ENCODE results near the gene CTIF. TPM values are rescaled to one million over a fixed set of nuclear protein-coding genes. Genes with fewer than 3 reads are reported as not detected.

Gene CTIF
- total RNA-seq, 4 donors from 2014 or later, result 29.0 to 61.5 (median 37.7) TPM

DNA sequence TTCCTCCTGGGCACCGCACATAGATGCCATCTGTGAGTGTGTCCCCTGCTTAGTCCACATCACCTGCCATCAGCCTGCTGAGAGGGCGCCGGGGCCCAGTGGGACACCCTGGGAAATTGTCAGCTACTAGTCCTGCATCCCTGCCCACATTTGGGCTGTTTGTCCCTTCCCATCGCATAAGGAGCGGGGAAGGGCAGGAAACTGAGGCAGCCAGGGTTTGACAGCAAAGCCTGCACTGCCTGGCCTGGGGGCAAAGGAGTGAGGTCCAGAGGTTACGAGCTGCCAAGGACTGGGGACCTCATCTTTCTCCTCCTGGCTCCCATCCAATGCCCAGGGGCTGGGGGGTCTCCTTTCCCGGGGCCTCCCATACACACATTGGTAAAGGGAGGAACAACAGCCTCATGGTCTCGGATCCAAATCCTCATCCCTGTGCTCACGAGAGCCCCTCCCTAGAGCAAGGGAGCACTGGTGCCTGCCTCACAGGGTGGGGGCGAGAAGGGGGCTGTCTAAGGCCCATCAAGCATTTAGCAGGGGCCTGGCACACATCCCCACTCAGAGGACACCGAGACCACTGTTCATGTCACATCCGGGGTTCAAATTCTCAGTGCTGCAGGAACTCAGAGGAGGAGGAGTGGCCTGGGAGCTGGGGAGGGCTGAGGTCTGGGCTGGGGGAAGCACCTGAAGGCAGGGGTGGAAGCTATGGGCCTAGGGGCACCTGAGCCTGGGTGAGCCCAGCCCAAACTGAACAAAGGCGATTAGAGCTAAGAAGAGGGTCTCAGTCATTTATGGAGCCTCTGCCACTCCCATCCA, 298.2 kb downstream of the CTIF start:
- H3K36me3 ChIP-seq, result no peaks in the 10 kb centered on the region
- DNase-seq (ENCODE audit: low spot score in 2 of 2), result peak in 1 of 2 donors; percentile 59
- H3K9me3 ChIP-seq, result no peaks in the 10 kb centered on the region
- peaks cover 59% of the 10 kb centered on the region for H3K4me1 ChIP-seq
- H3K27me3 ChIP-seq, result no peaks in the 10 kb centered on the region
- TF ChIP-seq, protein P1, sequence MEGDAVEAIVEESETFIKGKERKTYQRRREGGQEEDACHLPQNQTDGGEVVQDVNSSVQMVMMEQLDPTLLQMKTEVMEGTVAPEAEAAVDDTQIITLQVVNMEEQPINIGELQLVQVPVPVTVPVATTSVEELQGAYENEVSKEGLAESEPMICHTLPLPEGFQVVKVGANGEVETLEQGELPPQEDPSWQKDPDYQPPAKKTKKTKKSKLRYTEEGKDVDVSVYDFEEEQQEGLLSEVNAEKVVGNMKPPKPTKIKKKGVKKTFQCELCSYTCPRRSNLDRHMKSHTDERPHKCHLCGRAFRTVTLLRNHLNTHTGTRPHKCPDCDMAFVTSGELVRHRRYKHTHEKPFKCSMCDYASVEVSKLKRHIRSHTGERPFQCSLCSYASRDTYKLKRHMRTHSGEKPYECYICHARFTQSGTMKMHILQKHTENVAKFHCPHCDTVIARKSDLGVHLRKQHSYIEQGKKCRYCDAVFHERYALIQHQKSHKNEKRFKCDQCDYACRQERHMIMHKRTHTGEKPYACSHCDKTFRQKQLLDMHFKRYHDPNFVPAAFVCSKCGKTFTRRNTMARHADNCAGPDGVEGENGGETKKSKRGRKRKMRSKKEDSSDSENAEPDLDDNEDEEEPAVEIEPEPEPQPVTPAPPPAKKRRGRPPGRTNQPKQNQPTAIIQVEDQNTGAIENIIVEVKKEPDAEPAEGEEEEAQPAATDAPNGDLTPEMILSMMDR (IDR thresholded peaks at IDR 0.05), result no peak
- no peak overlapping the region for H3K27ac ChIP-seq
- WGBS, result 97% methylated on average over 12 of the region's 13 CpGs
- H3K4me3 ChIP-seq, result no peak overlapping the region

DNA sequence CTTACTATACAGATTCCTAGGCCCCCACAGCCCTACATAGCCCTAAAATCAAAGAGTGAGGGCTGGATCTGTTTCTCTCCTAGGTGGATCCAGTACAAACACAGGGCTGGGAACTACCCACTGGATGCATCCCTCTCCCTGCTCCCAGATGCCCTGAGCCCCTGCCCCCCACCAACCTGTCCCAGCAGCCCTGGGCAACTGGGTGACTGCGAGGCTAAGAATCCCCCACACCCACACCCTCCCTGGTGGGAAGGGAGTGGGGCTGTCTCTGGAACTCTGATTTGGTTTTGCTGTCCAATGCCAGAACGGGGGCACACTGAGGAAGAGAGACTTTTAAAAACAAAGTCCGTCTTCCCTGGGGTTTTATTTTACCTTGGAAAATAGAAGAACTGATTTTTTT, 298.8 kb downstream of the CTIF start:
- Histone ChIP-seq H3K4me3 (no peak overlapping the region), H3K36me3 (no peaks in the 10 kb centered on the region), H3K9me3 (no peaks in the 10 kb centered on the region), H3K4me1 (peaks cover 60% of the 10 kb centered on the region), H3K27me3 (no peaks in the 10 kb centered on the region), H3K27ac (no peak overlapping the region)
- WGBS, result 96% methylated on average over 3 of the region's 3 CpGs
- peak in 1 of 2 donors; percentile 27 for DNase-seq (ENCODE audit: low spot score in 2 of 2)
- TF ChIP-seq EP300 (IDR thresholded peaks at IDR 0.05), result no peak

DNA sequence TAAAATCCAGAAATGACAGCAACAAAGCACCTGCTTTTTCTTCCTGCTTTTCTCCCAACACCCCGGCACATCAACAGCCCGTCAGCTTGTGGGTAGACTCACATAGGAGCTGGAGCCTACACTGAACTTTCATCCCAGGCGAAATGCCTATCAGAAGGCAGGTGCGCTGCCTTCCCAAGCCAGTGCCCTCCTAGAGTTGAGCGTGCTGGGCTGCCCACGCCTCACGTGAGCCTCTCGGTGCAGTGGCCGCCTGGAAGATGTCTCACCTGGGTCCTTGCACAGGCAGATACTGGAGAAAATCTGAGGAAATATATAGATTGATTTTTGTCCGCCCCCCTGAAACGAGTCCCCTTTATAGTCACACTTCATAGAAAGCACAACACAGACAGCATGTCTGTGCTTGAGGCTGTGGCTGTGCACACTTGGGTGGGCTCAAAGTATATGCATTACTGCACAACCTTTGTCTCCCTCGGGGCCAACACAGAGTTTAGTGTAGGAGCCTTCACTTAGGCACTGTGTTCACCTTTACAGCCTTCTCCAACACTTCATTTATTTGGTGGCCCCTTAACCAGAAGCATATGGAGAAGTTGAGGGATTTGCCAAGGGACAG, 299.4 kb downstream of the CTIF start:
- H3K4me1 ChIP-seq, result peaks cover 59% of the 10 kb centered on the region
- no peak for TF ChIP-seq EP300 (IDR thresholded peaks at IDR 0.05)
- TF ChIP-seq POLR2AphosphoS5 (IDR thresholded peaks at IDR 0.05), result no peak
- peak in 1 of 2 donors; percentile 34 for DNase-seq (ENCODE audit: low spot score in 2 of 2)
- H3K36me3 ChIP-seq, result no peaks in the 10 kb centered on the region
- H3K4me3 ChIP-seq, result no peak overlapping the region
- WGBS, result 95% methylated on average over 12 of the region's 12 CpGs
- H3K27me3 ChIP-seq, result no peaks in the 10 kb centered on the region
- H3K27ac ChIP-seq, result no peak overlapping the region
- H3K9me3 ChIP-seq, result no peaks in the 10 kb centered on the region

DNA sequence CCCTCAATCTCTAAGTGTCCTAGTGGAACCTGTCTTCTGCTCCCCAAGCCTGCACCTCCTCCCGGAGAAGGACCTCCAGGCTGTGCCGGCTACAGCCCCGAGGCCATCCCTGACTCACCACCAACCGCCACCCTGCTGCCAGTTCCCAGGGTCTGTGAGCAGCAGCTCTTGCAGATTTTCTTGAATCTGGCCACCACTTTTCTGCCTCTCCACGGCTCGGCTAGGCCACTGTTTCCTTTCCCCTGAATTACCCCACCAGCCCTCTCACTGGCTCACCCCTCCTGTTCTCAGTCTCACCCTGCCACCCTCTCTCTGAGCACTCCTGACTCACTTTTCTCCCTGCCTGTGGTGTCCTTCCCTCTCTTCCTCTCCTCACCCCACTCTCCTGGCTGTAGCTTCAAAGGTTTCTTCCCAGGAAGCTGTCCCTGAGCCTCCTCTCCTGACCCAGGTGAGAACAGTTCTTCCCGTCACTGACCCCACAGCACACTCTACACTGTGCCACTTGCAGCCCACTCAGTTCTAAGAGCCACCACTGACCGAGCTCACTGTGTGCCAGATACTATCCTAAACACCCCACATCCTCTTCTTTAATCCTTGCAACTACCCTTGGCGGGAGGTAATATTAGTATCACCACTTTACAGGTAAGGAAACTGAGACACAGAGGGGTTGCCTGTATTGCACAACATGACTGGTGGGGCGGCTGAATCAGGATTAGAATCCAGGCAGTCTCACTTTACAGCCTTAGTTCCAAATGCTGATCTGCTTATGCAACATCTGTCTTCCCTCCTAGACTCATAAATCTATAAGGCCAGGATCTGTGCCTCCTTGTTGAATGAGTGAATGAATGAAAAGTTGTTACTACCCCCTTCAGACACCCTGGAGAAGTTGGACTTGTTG, 300.3 kb downstream of the CTIF start:
- peak in 1 of 2 donors; percentile 59 for DNase-seq (ENCODE audit: low spot score in 2 of 2)
- Histone ChIP-seq H3K9me3 (no peaks in the 10 kb centered on the region), H3K4me1 (peaks cover 50% of the 10 kb centered on the region), H3K27ac (no peak overlapping the region), H3K4me3 (no peak overlapping the region), H3K27me3 (no peaks in the 10 kb centered on the region), H3K36me3 (no peaks in the 10 kb centered on the region)
- no peak for TF ChIP-seq EP300 (IDR thresholded peaks at IDR 0.05)
- no peak for TF ChIP-seq POLR2AphosphoS5 (IDR thresholded peaks at IDR 0.05)
- TF ChIP-seq, protein P1 (IDR thresholded peaks at IDR 0.05), result no peak
- TF ChIP-seq POLR2A (IDR thresholded peaks at IDR 0.05), result no peak
- WGBS, result 58% methylated on average over 10 of the region's 10 CpGs

DNA sequence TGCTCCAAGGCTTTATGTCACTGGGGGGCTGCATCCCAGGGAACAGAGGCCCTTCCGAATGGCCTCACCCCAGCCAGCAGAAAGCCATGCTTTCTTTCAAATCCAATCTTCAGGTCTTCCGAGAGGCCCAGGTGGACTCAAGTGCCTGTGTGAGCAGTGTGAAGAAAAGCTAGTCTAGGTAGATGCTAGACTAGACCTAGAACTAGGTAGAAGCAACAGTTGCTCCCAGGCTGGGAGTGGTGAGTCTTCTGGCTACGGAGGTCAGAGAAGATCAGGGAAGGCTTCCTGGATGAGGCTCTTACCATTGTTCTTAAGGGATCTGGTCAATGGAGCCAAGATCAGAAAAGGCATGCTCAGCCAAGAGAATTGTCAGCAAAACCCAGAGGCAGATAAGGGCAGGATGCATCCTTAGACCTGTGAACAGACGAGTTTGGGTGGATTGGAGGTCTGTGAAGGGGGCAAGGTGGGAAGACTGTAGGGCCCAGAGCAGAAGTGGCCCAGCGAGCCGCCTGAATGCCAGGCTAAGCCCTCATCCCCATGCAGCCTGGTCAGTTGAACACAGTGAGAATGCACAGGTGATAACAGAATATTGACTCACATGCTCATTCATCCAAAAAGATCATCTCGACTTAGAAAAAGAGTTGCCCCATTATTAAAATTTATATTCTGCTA, 301.1 kb downstream of the CTIF start:
- 74% methylated on average over 7 of the region's 7 CpGs for WGBS
- Histone ChIP-seq H3K27ac (no peak overlapping the region), H3K27me3 (no peaks in the 10 kb centered on the region), H3K36me3 (no peaks in the 10 kb centered on the region), H3K9me3 (no peaks in the 10 kb centered on the region), H3K4me1 (peaks cover 43% of the 10 kb centered on the region), H3K4me3 (no peak overlapping the region)
- DNase-seq (ENCODE audit: low spot score in 2 of 2), result peak in 1 of 2 donors; percentile 24
- TF ChIP-seq, protein P1 (IDR thresholded peaks at IDR 0.05), result no peak
- TF ChIP-seq EP300 (IDR thresholded peaks at IDR 0.05) (no peak), POLR2A (IDR thresholded peaks at IDR 0.05) (no peak), POLR2AphosphoS5 (IDR thresholded peaks at IDR 0.05) (no peak)
